Endothelial cell of umbilical vein (primary cell): Measurements from ENCODE around the gene MLLT6. TPM values are rescaled to one million over a fixed set of nuclear protein-coding genes. Genes with fewer than 3 reads are reported as not detected.
A peak's percentile ranks its signal among the peaks of the same experiment; 100 is the strongest.

ENCODE experiments used
- BruUV-seq: library from RNA; stranded (reverse); fragments of 400-500 nt; replicated peaks from 2 replicates; lab custom pipeline; 2021; lab: Mats Ljungman, UMichigan
- CTCF ChIA-PET: fragments of 300-600, 350-600 bp; sonication (Branson Sonifier 250); formaldehyde crosslinking; loops from one replicate; lab custom pipeline; 2021; ENCODE audit warnings: antibody characterized with exemption, inconsistent platforms; lab: Charles Lee
- POLR2A ChIA-PET: fragments of 300-600, 350-600 bp; sonication (Branson Sonifier 250); formaldehyde crosslinking; loops from one replicate; lab custom pipeline; 2021; ENCODE audit warnings: antibody characterized with exemption, inconsistent platforms; lab: Charles Lee
- DNase-seq: peaks from one replicate; pipeline ENCODE4 v3.0.0-alpha.2; 2011; ENCODE audit warnings: low read depth, low spot score
- FAIRE-seq: peaks from 2 replicates; lab custom pipeline; 2011; peaks lifted over from hg19 to GRCh38; lab: Jason Lieb, UNC
- H2AFZ ChIP-seq: 2 replicates; pipeline ENCODE4 v1.6.0; 2012; ENCODE audit warnings: low read depth, low read length, control low read depth, inconsistent platforms
- H3K27ac ChIP-seq: 2 replicates; pipeline ENCODE4 v1.5.1; 2011; ENCODE audit warnings: low read depth, mild to moderate bottlenecking, control low read depth, low read length, moderate library complexity; ENCODE audit not compliant: insufficient read depth
- H3K27me3 ChIP-seq, 2 experiments: 2 replicates each; pipeline versions ENCODE4 v1.6.0 to v1.6.1; 2011; ENCODE audit warnings: low read length in 2 of 2, mixed read lengths in 1 of 2; ENCODE audit not compliant: control insufficient read depth in 2 of 2, insufficient read depth in 2 of 2
- H3K36me3 ChIP-seq, 2 experiments: 2 replicates in 1 of 2; 3 replicates in 1 of 2; pipeline ENCODE4 v1.5.1; 2011; ENCODE audit warnings: low read length in 2 of 2, mild to moderate bottlenecking in 1 of 2, moderate library complexity in 1 of 2; ENCODE audit not compliant: control insufficient read depth in 2 of 2, insufficient read depth in 2 of 2; ENCODE audit errors: extremely low read depth in 1 of 2
- H3K4me1 ChIP-seq: 3 replicates; pipeline ENCODE4 v1.5.1; 2011; ENCODE audit warnings: mild to moderate bottlenecking, low read length; ENCODE audit not compliant: control insufficient read depth, insufficient read depth; ENCODE audit errors: extremely low read depth
- H3K4me2 ChIP-seq: 2 replicates; pipeline ENCODE4 v1.6.1; 2011; ENCODE audit warnings: low read length, control low read depth, mixed read lengths; ENCODE audit not compliant: insufficient read depth
- H3K4me3 ChIP-seq, 3 experiments: fragments of 200-600 bp in 1 of 3; sonication (generic), shearing (Covaris generic) in 1 of 3; replicated peaks in 1 of 3; 2 replicates each; pipeline ENCODE4 v1.5.1; 2011 to 2016; ENCODE audit warnings: control low read depth in 3 of 3, low read length in 3 of 3, mild to moderate bottlenecking in 2 of 3, inconsistent platforms in 1 of 3, low read depth in 1 of 3, moderate library complexity in 1 of 3; ENCODE audit not compliant: insufficient read depth in 1 of 3
- H3K79me2 ChIP-seq: 2 replicates; pipeline ENCODE4 v1.6.0; 2012; ENCODE audit warnings: low read length, inconsistent platforms; ENCODE audit not compliant: control insufficient read depth, insufficient read depth
- H3K9ac ChIP-seq: replicated peaks from 2 replicates; pipeline ENCODE3; 2011; ENCODE audit warnings: low read length, control low read depth; ENCODE audit not compliant: insufficient read depth; ENCODE audit errors: extremely low read depth
- H3K9me1 ChIP-seq: replicated peaks from 3 replicates; pipeline ENCODE4 v1.6.0; 2011; ENCODE audit warnings: mild to moderate bottlenecking, low read length; ENCODE audit not compliant: control insufficient read depth, insufficient read depth; ENCODE audit errors: extremely low read depth
- H3K9me3 ChIP-seq: replicated peaks from 2 replicates; pipeline ENCODE4 v1.5.1; 2012; ENCODE audit warnings: low read length, inconsistent platforms; ENCODE audit not compliant: control insufficient read depth, insufficient read depth
- H4K20me1 ChIP-seq: replicated peaks from 2 replicates; pipeline ENCODE3; 2011; ENCODE audit warnings: mild to moderate bottlenecking, low read length; ENCODE audit not compliant: control insufficient read depth, insufficient read depth; ENCODE audit errors: extremely low read depth
- CTCF ChIP-seq, 2 donors: IDR thresholded peaks; 1 replicate in 1 of 2; 2 replicates in 1 of 2; pipeline ENCODE4 v1.5.1; 2011; ENCODE audit warnings: low read length in 2 of 2, mild to moderate bottlenecking in 2 of 2, moderate library complexity in 2 of 2, control low read depth in 1 of 2, inconsistent platforms in 1 of 2, low read depth in 1 of 2; ENCODE audit not compliant: insufficient read depth in 1 of 2; ENCODE audit errors: extremely low read depth in 1 of 2
- EZH2 ChIP-seq: IDR thresholded peaks from 2 replicates; pipeline ENCODE4 v1.6.1; 2012; ENCODE audit warnings: borderline replicate concordance, low read depth, mild to moderate bottlenecking, moderate library complexity, low read length, inconsistent platforms; ENCODE audit not compliant: severe bottlenecking
- FOS ChIP-seq: IDR thresholded peaks from 2 replicates; pipeline ENCODE4 v1.6.1; 2011; ENCODE audit warnings: mild to moderate bottlenecking, low read length, moderate library complexity, borderline replicate concordance; ENCODE audit not compliant: insufficient read depth
- GATA2 ChIP-seq: IDR thresholded peaks from 2 replicates; pipeline ENCODE4 v1.7.0; 2011; ENCODE audit warnings: low read depth, mild to moderate bottlenecking, moderate library complexity, mixed read lengths, low read length; ENCODE audit not compliant: insufficient read length, insufficient read depth
- JUN ChIP-seq: IDR thresholded peaks from 2 replicates; pipeline ENCODE4 v1.6.1; 2011; ENCODE audit warnings: borderline replicate concordance, low read depth; ENCODE audit not compliant: insufficient read length, insufficient read depth
- MAX ChIP-seq: IDR thresholded peaks from 2 replicates; pipeline ENCODE4 v1.6.1; 2011; ENCODE audit not compliant: insufficient read depth, insufficient read length
- MYC ChIP-seq: IDR thresholded peaks from one replicate; pipeline ENCODE4 v1.6.1; 2011; ENCODE audit warnings: mild to moderate bottlenecking, low read depth, low read length
- POLR2A ChIP-seq: IDR thresholded peaks from 2 replicates; pipeline ENCODE4 v1.6.1; 2012; ENCODE audit warnings: low read depth, mild to moderate bottlenecking, control low read depth, low read length
- POLR2AphosphoS5 ChIP-seq: IDR thresholded peaks from 2 replicates; pipeline ENCODE4 v1.6.1; 2012; ENCODE audit warnings: low read depth, mild to moderate bottlenecking, control low read depth, low read length, moderate library complexity; ENCODE audit not compliant: insufficient read depth
- dilution Hi-C: fragments of 300-500 bp; cut with MboI; formaldehyde crosslinking; loops from one replicate; pipeline ENCODE4 v1.15.0; 2019; ENCODE audit warnings: low sequenced_read_pairs; ENCODE audit not compliant: extremely low pct_ligation_motif_present
- intact Hi-C: fragments of 100-400 bp; cut with micrococcal nuclease; formaldehyde crosslinking; loops from one replicate; pipeline ENCODE4 v1.10.0; 2022
- polyA plus RNA-seq, 4 experiments: library from polyadenylated mRNA; depleted of rRNA in 3 of 4; stranded (reverse) in 3 of 4; unstranded in 1 of 4; fragments of >200 nt; gene quantifications; 2 replicates each; pipeline versions ENCODE4 v1.2.1 to v1.2.3, GENCODE V29; 2011 to 2012; ENCODE audit warnings: missing spikeins in 1 of 4
- total RNA-seq: library from RNA; stranded (reverse); gene quantifications from 2 replicates; pipeline ENCODE4 v1.2.3, GENCODE V29; 2021

The MLLT6 gene
- total and polyA plus RNA-seq, 2 donors (not counting 3 experiments of a cell fraction or from before 2014, with no cell fraction given): 32.1 to 85.4 TPM

GRCh38 chr17:38676706-38677504 is 28.2 kb upstream of the MLLT6 start:
- H3K9ac ChIP-seq: no peak overlapping the region
- peak; percentile 90 for DNase-seq
- no peaks in the 10 kb centered on the region for H4K20me1 ChIP-seq
- dilution Hi-C loops: no loop called here
- no peak overlapping the region for H3K27ac ChIP-seq
- intact Hi-C loops: loop anchor here (1.0 kb wide), 5 partner anchors 25 to 476 kb away; partner anchors contain the start of gene CISD3
- ChIA-PET CTCF (interaction anchor here (0.8 to 7.9 kb wide), 18 partner anchors 9 to 476 kb away, joined by 3 to 138 read pairs (median 6); partner anchors contain the start of genes CISD3 and MLLT6), POLR2A (interaction anchor here (0.8 kb wide), 1 partner anchor 55 kb away, joined by 3 read pairs; no protein-coding TSS in a partner anchor)
- H3K36me3 ChIP-seq: no peaks in the 10 kb centered on the region
- no peak for FAIRE-seq
- H3K79me2 ChIP-seq: no peaks in the 10 kb centered on the region
- H3K4me1 ChIP-seq: peaks cover 14% of the 10 kb centered on the region
- no TSS peak for BruUV-seq
- H2AFZ ChIP-seq: peak overlapping the region; percentile 86
- no peak overlapping the region for H3K4me3 ChIP-seq
- no peak overlapping the region for H3K4me2 ChIP-seq
- H3K27me3 ChIP-seq: peaks cover 13 to 25% of the 10 kb centered on the region in 2 experiments
- H3K9me1 ChIP-seq: no peaks in the 10 kb centered on the region
- H3K9me3 ChIP-seq: no peaks in the 10 kb centered on the region
- TF ChIP-seq JUN (no peak), EZH2 (no peak), CTCF (IDR thresholded peaks at IDR 0.05; ENCODE audit: extremely low read depth in 1 of 2, insufficient read depth in 1 of 2, low read depth in 1 of 2, low read length in 2 of 2) (peak; percentile 90 to 92), POLR2A (peak; percentile 34), FOS (no peak), GATA2 (no peak), POLR2AphosphoS5 (no peak), MAX (peak; percentile 69), MYC (peak; percentile 78)
